Kidney (tissue), 14 donors: Measurements from ENCODE around the gene SOHLH1. TPM values are rescaled to one million over a fixed set of nuclear protein-coding genes. Genes with fewer than 3 reads are reported as not detected.
"Not testable (repeated sequence)": the region's sequence is repeated elsewhere in the genome, so short reads cannot be mapped to it uniquely, and the experiment has no call there.

Experiments used
- DNase-seq, 5 donors: peaks; one replicate each; pipeline ENCODE4 v3.0.0-alpha.2; 2013 to 2020
- FAIRE-seq: peaks from 2 replicates; lab custom pipeline; 2012; peaks lifted over from hg19 to GRCh38; lab: Jason Lieb, UNC
- H3K27ac ChIP-seq, 2 donors: one replicate each; pipeline ENCODE4 v1.7.0; 2013; ENCODE audit warnings: low read depth in 2 of 2, low read length in 2 of 2, inconsistent platforms in 1 of 2
- H3K27me3 ChIP-seq: one replicate; pipeline ENCODE4 v1.7.1; 2013; ENCODE audit warnings: low read length, inconsistent platforms; ENCODE audit not compliant: control insufficient read depth, insufficient read depth
- H3K36me3 ChIP-seq, 3 donors: one replicate each; pipeline versions ENCODE4 v1.7.0 to v1.7.1; 2013; ENCODE audit warnings: low read length in 3 of 3, control low read depth in 1 of 3, inconsistent platforms in 1 of 3; ENCODE audit not compliant: insufficient read depth in 3 of 3, control insufficient read depth in 2 of 3
- H3K4me1 ChIP-seq, 3 donors: one replicate each; pipeline versions ENCODE4 v1.7.0 to v1.7.1; 2013; ENCODE audit warnings: low read length in 3 of 3, inconsistent platforms in 1 of 3, low read depth in 1 of 3; ENCODE audit not compliant: control insufficient read depth in 2 of 3, insufficient read depth in 2 of 3
- H3K4me3 ChIP-seq, 3 donors: one replicate each; pipeline versions ENCODE4 v1.7.0 to v1.8.1; 2013; ENCODE audit warnings: low read length in 3 of 3, control low read depth in 1 of 3, inconsistent platforms in 1 of 3
- H3K9ac ChIP-seq, 3 donors: one replicate each; pipeline versions ENCODE4 v1.7.0 to v1.7.1; 2013; ENCODE audit warnings: low read length in 3 of 3, control low read depth in 1 of 3, inconsistent platforms in 1 of 3
- H3K9me3 ChIP-seq, 3 donors: one replicate each; pipeline versions ENCODE4 v1.7.0 to v1.7.1; 2013; ENCODE audit warnings: low read length in 3 of 3, control low read depth in 1 of 3, inconsistent platforms in 1 of 3; ENCODE audit not compliant: control insufficient read depth in 2 of 3, insufficient read depth in 1 of 3
- CTCF ChIP-seq: IDR thresholded peaks from 3 replicates; pipeline ENCODE4 v1.5.1; 2012; ENCODE audit warnings: mild to moderate bottlenecking, moderate library complexity, borderline replicate concordance; ENCODE audit not compliant: insufficient read depth; ENCODE audit errors: extremely low read depth
- intact Hi-C: fragments of 100-400 bp; cut with DNase I; formaldehyde crosslinking; loops from one replicate; pipeline ENCODE4 v1.11.1; 2022
- polyA plus RNA-seq: library from polyadenylated mRNA; stranded (reverse); fragments of 350-450 nt; fragmentation: Illumina TruSeq; extraction: RNeasy Lipid Tissue Mini Kit (QIAGEN cat#74804); gene quantifications from one replicate; pipeline ENCODE4 v1.2.3, GENCODE V29; 2014; ENCODE audit warnings: low read depth, low replicate concordance; ENCODE audit not compliant: insufficient read depth
- total RNA-seq: library from RNA; stranded (reverse); fragmentation: NEBNext Ultra II Directional; extraction: Animal tissue kit (Norgen Biotek cat#: 25700); gene quantifications from one replicate; pipeline ENCODE4 v1.2.1, GENCODE V29; 2021
- donor health status: control.
- donor health status: control.
- donor health status: control.
- donor health status: control.
- donor health status: control.
- donor health status: DM: yes; HTN: yes; CAD: no.
- donor health status: Normal renal cell carcinoma (clear cell type).

SOHLH1 gene
- total and polyA plus RNA-seq, 2 donors from 2014 or later: not detected

DNA sequence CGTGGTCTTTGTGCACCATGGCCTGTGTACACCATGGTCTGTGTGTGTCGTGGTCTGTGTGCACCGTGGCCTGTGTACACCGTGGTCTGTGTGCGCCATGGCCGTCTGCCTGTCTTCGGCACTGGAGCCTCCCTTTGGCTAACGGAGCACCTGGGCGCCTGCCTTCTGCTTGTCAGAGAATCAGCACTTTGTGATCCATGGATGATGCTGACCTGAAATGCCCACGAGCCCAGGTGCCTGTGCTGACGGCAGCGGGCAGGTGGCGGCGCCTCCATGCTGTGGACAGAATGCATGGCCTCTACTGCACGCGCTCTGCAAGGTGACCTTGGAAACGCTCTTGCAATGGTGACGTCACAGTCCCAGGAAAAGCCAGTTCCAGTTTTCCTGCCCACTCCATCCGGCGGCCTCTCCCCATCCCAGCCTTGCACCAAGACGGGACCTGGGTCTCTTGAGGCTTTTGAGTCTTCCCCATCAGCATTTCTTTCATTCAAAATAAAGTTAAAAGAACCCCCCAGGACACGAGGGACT is 21.6 kb downstream of the SOHLH1 start:
- Histone ChIP-seq H3K36me3 (no peaks in the 10 kb centered on the region), H3K9me3 (no peaks in the 10 kb centered on the region), H3K27ac (no peak overlapping the region), H3K4me3 (no peak overlapping the region), H3K9ac (no peak overlapping the region), H3K27me3 (no peaks in the 10 kb centered on the region), H3K4me1 (no peaks in the 10 kb centered on the region)
- intact Hi-C loops: no loop called here
- FAIRE-seq (no peak), DNase-seq (no peak)
- no peak for TF ChIP-seq CTCF

DNA sequence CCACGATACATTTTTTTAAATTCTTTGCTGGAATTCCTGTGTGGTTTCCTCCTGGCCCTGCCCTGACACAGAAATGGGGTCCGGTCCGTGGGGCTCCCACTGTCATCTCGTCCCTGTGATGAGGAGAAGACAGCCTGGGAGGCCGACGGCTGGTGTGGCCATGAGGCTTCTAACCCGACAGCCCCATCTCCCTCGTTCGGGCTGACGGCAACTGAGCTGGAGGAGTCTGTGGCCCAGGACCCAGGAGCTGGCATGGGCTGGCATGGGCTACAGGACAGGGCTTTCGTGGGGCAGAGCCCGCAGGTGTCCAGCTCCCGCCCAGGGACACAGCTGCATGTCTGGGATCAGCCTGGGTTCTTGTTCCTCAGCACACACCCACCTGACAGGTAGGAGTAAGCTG is 22.4 kb downstream of the SOHLH1 start:
- DNase-seq (no peak), FAIRE-seq (no peak)
- H3K36me3 ChIP-seq: no peaks in the 10 kb centered on the region
- no peak for TF ChIP-seq CTCF
- H3K4me1 ChIP-seq: no peaks in the 10 kb centered on the region
- H3K27me3 ChIP-seq: no peaks in the 10 kb centered on the region
- intact Hi-C loops: no loop called here
- H3K27ac ChIP-seq: no peak overlapping the region
- no peaks in the 10 kb centered on the region for H3K9me3 ChIP-seq
- H3K9ac ChIP-seq: no peak overlapping the region
- H3K4me3 ChIP-seq: no peak overlapping the region

DNA sequence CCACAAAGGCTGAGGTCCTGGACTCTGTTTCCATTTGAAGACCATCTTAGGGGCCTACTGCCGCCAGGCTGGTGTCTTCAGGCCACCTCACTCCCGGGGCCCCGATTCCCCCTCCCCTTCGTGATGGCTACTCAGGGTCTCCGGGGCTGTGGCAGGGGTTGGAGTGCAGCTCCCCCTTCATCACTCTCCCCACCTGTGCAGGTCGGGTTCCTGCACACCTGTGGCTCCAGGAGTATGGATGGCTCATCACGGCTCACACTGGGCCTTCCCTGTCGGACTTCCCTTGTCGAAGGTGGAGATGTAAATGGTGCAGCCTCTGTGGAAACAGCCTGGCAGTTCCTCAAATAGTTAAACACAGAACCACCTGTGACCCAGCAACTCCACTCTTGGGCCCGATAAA is 24.3 kb downstream of the SOHLH1 start:
- Histone ChIP-seq H3K9ac (no peak overlapping the region), H3K9me3 (no peaks in the 10 kb centered on the region), H3K27me3 (no peaks in the 10 kb centered on the region), H3K4me1 (no peaks in the 10 kb centered on the region), H3K4me3 (no peak overlapping the region), H3K36me3 (no peaks in the 10 kb centered on the region), H3K27ac (no peak overlapping the region)
- FAIRE-seq (no peak), DNase-seq (peak in 1 of 5 donors; percentile 52)
- intact Hi-C loops: no loop called here
- TF ChIP-seq CTCF: no peak

DNA sequence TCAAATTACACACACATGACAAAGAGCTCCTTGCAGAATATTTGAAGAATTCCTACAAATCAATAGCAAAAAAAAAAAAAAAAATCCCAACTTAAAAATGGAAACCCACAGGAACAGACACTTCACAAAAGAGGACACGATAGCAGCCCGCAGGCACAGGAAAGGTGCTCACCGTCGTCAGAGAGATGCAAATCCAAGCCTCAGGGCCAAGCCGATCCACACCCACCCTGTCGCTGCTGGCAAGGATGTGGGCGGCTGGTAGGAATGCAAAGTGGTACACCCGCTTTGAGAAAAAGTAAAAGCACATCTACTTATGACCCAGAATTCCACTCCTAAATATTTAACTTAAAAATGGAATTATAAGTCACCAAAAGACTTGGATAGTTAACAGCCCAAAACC is 25.3 kb downstream of the SOHLH1 start:
- Histone ChIP-seq H3K4me3 (no peak overlapping the region), H3K4me1 (no peaks in the 10 kb centered on the region), H3K9ac (no peak overlapping the region), H3K9me3 (no peaks in the 10 kb centered on the region), H3K36me3 (no peaks in the 10 kb centered on the region), H3K27me3 (no peaks in the 10 kb centered on the region), H3K27ac (no peak overlapping the region)
- DNase-seq: peak in 1 of 5 donors; percentile 29
- intact Hi-C loops: no loop called here
- FAIRE-seq: no peak
- no peak for TF ChIP-seq CTCF

- H3K27ac ChIP-seq, intact Hi-C loops, FAIRE-seq, H3K36me3 ChIP-seq, H3K4me3 ChIP-seq, H3K9me3 ChIP-seq, H3K9ac ChIP-seq, DNase-seq, H3K4me1 ChIP-seq, H3K27me3 ChIP-seq: not testable (repeated sequence)
Measured at GRCh38 chr9:135672786-135673185, 26.5 kb downstream of the SOHLH1 start.
